ENCODE measurements around the gene PCMTD2.

Gene PCMTD2

DNA sequence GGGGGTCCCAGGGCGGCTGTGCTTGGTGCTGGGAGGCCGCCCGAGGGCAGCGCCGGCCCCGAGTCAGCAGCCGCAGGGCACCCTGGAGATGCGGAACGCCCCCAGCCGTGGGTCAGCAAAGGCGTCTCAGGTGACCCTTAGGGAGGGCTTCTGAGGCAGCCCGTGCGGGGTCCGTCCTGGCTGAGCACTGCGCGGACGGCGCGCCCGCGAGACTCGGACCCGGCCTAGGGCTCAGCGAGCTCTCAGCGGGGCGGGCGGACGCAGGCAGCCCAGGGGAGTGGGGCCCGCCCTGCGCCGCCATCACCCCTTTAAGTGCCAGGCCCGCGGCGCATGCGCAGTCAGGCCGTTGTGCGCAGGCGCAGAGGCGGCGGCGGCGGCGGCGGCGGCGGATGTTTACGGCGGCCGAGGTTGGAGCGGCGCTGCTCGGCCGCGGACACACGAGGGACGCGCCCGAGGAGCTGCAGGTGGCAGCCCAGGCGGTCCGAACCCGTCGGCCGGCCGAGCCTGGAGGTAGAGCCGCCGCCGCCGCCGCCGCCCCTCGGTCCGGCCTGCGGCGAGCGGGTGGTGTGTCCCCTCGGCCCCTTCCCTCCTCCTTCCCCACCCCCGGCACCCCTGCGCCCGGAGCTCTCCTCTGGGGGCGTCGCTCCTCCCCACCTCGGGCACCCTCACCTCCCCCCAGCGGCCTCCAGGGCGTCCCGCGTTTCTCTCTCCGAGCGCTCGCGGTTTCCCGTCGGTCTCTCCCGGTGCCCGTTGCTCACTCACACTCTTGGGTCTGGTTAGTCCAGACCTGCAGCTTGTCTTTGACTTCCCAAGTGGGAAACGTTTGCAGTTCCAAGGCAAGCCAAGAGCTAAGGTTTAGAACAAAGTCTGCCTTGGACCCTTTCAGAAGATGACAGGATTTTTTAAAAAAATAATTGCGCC, at the start of gene PCMTD2:
PCMTD2 (plus strand) TSS at position 388 of the 921 bp plus-strand sequence. CDS start 4,218 bp downstream, outside the sequence.
- peak; percentile 88 for DNase-seq

DNA sequence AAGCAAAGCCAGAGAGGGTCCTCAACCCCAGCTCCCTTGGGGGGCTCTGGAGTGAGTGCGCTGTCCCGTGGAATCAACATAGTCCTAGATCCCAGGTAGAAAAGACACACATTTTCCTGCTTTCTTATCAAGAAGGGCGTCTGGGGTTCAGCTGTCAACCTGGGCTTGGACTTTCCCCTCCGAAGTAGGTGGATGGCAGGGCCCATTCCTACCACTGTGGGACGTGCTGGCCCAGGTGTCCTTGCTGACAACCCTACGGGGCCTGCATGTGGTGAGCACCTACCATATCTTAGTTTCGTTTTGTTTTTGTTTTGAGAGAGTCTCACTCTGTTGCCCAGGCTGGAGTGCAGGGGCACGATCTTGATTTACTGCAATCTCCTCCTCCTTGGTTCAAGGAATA, 48.9 kb upstream of the PCMTD2 start:
- no peak for DNase-seq

DNA sequence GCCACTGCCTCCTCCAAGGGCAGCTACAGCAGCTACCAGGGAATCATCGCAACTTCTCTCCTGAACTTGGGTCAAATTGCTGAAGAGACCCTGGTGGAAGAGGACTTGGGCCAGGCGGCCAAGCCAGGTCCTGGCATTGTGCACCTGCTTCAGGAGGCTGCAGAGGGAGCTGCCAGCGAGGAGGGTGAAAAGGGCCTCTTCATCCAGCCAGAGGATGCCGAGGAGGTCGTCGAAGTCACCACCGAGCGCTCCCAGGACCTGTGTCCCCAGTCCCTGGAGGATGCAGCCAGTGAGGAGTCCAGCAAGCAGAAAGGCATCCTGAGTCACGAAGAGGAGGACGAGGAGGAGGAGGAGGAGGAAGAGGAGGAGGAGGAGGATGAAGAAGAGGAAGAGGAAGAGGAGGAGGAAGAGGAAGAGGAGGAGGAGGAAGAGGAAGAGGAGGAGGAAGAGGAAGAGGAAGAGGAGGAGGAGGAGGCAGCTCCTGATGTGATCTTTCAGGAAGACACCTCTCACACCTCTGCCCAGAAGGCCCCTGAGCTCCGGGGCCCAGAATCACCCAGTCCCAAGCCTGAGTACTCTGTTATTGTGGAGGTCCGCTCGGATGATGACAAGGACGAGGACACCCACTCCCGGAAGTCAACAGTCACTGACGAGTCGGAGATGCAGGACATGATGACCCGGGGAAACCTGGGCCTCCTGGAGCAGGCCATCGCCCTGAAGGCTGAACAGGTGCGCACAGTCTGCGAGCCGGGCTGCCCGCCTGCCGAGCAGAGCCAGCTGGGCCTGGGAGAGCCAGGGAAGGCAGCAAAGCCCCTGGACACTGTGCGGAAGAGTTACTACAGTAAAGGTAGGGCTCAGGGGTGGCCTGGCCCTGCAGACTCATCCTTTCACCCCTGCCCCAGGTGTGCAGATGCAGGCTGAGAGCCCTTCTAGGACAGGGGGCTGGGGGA, 47.6 kb upstream of the PCMTD2 start:
- no peak for DNase-seq

DNA sequence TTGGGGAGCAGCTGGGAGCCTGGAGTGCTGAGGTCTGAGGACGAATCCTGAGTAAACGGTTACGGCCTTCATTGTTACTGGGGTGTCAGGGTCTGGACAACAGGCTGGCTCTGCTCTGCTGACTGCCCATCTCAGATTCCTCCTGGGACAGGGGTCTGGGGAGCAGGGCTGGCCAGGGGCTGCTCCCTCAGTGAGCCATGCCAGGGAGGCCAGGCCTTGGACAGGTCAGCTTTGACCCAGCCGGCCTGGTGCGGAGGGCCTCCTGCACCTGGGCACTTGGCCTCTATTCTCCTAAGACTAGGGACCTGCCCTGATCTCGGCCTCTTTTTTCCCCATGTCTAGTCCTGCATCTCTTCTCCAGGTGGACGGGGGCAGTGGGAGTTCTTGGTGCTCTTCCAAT, 46.4 kb upstream of the PCMTD2 start:
- no peak for DNase-seq

DNA sequence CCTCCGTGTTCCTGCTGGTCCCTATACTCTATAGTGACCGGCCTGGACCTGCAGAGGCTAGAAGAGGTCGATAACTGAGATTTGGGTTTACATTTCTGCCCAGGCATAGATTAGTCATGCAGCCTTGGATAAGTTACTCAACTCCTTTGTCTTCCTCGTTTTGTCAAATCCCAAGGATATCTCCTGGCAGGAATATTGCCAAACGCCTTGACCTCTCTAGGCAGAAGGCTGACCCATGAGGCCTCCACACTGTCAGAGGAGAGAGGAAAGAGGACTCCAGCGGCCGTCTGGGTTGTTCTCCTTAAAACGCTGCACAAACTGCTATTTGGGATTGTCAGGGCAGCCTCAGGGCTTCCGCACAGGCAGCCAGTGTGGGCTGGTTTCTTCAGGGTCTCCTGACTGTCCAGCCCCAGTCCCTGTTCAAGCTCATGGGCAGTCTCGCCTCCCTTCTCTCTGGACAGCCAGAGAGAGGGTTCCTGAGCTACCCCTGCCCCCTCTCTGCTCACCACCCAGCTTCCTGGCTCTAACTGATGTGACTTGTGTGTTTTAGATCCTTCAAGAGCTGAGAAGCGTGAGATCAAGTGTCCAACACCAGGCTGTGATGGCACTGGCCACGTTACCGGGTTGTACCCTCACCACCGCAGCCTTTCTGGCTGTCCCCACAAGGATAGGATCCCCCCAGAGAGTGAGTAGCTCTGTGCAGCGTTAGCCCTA, 44.7 kb upstream of the PCMTD2 start:
- DNase-seq: no peak

DNA sequence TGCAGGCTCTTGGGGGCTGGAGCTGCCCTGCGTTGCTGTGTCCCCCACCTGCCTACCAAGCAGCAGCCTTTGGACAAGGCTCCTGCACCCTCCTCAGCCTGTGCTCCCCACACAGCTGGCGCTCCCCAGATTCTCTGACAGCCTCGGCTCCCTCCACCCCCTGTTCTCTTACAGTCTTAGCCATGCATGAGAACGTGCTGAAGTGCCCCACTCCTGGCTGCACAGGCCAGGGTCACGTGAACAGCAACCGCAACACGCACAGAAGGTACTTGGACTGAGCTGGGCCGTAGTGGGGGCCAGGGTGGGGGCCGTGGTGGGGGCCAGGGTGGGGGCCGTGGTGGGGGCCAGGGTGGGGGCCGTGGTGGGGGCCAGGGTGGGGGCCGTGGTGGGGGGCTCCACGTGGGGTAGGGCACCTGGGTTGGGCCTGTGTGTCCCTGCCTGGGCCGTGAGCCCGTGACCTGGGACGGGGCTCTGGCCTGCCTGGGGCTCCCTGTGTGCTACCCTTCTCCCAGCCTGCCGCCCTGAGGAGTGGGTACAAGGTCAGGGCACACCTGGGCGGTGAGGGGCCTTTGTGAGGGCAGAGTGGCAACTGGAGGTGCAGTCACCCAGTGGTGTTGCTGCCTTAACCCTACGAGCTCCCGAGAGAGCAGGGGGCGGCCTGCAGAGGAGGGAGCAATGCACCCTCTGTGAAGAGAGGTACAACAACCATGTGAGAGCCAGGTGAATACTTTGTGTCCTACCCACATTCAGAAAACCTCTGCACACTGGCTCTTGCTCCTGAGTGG, 43.5 kb upstream of the PCMTD2 start:
- DNase-seq: no peak

DNA sequence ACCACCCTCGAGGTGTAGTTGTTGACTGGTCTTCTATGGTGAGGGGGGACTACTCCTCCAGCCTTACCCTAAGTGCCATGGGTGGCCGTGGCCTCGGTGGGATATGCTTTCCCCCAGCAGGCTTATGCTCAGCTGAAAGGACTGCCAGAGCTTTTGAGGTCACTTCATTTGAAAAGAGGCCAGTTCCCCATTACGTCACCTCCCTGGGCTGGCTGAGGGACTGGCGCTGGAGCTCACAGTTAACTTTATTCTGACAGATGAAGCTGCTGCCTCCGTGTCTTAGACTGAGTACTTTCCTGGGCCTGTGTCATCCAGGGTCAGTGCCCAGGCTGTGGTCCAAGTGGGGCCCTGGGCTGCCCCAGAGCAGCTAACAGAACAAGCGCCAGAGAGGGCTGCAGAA, 42.8 kb upstream of the PCMTD2 start:
- no peak for DNase-seq

DNA sequence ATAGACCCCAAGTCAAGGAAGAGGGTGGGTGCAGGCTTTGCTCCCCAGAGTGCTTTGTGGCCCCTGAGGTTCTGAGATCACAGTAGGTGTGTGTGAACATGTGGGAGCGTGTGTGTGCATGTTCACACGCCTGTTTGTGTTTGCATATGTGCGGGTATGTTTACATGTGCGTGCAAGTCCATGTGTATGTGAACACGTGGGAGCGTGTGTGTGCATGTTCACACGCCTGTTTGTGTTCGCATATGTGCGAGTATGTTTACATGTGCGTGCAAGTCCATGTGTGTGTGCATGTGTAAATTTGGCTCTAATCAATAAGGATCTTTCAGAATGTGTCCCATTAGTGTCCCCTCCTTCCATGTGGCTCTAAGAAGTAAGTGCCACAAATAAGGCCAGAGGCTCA, 41.4 kb upstream of the PCMTD2 start:
- no peak for DNase-seq

DNA sequence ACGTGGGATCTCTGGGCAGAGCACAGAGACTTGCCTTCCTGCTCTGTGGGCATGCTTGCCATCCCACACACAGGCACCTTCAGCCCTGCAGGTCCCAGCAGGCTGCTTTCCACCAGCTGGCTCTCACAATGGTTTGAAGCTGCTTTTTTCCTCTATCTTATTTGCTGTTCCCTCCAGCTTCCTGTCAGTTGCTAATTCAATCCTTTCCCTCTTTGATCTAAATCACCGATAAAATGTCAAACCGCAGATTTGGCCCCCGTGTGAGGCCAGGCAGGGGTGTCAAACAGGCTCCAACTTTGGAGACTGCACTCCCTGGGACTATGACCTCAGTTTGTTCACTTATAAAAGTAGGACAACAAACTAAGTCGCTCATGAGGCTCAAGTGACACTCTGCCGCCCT, 40.6 kb upstream of the PCMTD2 start:
- DNase-seq: no peak

DNA sequence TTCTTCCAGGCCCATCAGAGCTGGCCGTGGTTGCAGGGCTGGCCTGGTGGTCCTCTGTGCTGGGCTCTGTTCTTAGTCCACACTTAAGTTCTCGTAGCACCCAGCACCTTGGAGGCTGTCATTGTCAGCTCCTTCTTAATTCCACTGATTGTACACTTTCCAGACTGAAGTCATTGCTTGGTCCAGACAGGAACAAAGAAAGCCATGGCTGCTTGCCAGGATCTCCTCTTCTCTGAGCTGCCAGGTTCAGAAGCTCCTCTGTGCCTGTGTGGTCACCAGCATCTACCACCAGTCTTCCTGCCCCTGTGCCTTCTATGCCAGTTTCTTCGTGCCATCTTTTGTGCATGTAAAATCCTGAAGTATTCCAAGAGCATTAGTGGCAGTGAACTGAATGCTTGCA, 39.5 kb upstream of the PCMTD2 start:
- DNase-seq: no peak

DNA sequence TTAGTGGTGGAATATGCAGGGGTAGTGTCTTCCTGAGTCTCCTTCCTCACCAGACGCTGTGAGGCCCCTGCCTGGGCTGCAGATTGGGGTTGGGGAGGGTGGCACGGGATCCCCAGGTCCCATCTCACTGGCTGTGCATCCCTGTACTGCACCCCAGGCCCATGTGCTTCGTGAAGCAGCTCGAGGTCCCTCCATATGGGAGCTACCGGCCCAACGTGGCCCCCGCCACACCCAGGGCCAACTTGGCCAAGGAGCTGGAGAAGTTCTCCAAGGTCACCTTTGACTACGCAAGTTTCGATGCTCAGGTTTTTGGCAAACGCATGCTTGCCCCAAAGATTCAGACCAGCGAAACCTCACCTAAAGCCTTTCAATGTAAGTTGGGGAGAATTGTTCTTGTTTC, 38.6 kb upstream of the PCMTD2 start:
- DNase-seq: no peak

DNA sequence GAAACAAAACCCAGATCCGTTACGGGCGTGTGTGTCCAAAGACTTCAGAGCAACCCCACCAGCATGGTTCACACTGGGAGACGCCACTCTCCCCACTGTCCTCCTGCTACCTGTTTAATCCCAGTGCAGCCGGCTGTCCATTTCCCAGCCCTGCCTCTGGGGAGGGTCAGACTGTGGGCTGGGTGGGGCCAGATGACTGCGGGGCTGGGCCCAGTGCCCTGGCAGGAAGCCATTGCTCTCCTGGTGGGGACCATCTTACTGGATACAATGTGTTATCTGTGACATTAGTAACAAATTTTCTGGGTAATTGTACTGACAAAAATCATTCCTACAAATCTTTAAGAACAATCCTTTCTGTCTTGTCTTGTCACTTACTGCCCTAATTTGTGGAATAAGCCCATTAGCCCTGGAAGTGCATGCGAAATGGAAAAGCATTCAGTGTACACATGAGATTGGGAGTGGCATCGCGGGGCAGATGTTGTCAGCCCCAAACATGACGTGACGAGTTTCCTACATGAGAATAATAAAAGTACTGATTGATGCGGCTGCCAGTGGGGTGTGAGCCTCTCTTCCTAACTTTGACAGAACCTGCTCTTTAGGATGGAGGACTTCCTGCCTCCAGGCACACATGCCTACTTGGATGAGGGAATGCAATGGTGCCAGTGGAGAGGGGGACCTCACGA, 37.9 kb upstream of the PCMTD2 start:
- no peak for DNase-seq

DNA sequence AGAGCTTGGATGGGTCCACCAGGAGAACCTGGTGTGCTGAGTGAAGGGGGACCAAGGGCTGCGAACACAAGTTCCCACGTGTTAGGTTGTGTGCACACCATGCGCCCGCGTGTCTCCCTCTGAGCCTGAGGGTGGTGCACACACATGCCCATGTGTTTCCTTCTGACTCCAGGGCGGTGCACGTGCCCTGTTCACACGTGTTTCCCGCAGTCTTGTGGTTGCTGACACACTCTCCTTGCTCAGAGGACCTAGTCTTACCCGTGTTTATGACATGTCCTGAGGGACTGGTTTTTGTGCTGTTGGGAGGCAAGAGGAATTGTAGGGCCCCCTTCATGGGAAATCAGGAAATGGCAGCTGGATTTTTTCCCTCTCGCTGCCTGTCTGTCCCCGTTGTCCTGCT, 36.3 kb upstream of the PCMTD2 start:
- peak; percentile 11 for DNase-seq

DNA sequence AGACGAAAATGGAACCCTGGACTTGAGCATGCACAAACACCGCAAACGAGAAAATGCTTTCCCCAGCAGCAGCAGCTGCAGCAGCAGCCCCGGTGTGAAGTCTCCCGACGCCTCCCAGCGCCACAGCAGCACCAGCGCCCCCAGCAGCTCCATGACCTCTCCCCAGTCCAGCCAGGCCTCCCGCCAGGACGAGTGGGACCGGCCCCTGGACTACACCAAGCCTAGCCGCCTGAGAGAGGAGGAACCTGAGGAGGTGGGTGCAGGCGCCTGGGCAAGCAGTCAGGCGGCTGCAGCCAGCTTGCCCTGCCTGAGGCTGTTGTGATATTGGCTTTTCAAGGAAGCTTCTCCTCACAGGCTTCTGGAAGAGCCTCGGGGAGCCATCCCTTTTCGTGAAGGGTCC, 35.8 kb upstream of the PCMTD2 start:
- DNase-seq: no peak

DNA sequence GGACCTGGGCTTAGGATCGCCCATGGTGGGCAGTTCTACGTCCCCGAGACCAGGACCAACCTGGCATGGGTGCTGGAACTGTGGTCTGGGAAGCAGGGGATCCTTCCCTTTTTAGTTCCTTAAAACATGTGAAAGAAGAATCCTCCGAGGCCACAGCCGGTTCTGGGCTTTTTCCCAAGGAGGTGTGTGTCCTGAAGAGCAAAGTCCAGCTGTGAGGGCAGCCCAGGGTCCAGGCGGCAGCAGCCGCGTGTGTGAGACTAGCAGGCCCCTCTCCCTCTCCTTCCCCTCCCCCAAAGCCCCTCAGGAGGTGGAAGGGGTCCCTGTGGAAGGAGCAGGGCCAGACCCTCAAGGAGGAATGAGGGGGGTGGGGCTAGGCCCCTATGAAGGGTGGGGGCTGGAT, 35.1 kb upstream of the PCMTD2 start:
- no peak for DNase-seq

DNA sequence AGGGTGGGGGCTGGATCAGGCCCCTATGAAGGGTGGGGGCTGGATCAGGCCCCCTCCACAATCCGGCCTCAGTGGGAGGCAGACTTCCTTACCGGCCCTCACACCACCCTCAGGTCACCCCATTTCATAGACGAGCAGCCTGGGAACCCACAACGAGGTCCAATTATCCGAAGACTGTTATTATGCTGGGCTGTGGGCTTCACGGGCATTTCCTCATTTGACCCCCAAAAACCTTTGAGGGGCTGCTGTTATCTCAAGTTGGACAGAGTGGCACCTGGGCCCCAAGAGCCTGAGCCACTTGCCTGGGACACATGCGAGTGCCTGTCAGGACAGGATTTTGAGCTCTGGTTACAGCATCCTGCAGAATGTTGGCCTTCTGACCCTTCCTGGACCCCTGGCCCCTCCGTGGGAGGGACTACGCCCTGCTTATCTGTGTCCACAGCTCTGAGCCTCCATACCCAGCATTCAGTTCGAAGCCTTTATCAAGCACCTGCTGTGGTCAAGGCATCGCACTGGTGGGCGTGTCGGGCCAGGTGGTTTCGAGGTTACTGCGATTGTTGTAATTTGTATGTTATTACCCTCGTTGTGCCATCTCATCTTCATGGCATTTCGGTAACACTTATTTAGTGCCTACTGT, 34.5 kb upstream of the PCMTD2 start:
- DNase-seq: no peak

DNA sequence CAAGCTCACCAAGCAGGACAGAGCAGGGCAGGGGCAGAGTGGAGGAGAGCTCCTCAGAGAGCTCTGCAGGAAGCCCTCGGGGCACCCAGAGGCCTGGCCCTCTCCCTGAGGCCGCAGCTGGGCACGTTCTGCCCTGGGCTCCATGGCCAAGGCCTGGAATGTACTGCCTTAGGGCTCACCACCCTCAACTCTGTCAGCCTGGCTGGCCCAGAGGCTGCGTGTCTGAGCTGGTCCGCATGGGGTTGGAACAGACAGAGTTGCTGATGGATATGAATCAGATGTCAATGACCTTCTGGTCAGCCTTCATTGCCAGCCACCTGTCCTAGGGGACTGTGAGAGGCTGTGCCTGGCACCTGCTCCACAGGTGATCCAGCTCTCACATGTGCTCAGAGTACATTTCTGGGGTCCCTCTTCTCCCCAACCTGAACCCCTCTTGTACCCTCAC, 33.2 kb upstream of the PCMTD2 start:
- no peak for DNase-seq

DNA sequence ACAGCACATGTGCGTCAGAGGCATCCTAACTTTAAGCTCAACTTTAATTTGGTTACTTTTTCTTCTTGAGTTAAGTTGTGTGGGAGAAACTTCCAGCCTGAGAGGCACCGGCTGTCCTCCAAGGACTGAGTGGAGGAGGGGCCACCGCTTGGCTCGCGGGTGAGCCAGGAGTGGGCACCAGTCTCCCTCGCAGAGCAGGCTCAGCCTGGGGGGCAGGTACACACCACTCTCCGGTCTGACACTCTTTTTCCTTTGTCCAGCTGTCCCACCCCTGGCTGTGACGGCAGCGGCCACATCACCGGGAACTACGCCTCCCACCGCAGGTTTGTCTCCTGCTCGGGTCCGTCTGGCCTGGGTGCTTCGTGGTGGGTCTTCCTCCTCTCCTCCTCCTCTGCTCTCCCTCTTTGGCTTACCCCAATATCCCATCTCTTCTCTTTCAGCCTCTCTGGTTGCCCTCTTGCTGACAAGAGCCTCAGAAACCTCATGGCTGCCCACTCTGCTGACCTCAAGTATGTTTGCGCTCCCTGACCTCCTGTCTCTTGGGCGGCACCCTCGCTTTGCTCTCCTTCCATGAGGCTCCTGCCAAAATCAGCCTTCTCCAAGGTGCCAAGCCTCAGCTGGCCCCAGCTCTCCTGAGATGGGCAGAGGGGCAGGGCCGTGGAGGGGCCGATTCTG, 32.6 kb upstream of the PCMTD2 start:
- DNase-seq: no peak

DNA sequence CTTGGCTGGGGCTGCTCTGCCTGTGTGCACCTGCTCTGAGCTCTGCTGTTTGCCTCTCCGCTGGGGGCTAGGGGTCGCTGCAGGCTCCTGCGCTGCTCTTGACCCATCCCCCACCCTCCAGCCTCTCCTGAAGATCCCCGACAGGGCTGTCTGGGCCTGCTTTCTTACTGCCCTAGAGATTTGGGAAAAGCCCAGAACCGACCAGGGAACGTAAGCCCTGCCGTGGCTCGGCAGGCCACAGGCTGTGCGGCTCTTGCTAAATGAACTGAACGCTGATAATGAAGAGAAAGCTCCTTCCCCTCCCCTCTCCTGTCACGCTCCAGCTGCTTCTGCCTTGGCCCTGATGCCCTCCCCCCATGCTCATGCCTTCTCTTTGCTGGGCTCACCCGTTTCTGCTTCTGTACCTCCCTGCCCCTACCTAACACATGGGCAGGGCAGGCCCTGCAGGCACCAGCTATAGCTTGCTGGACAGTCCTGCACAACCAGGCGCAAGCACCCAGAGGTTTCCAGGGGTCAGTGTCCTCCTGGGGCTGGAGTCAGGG, 32.0 kb upstream of the PCMTD2 start:
- no peak for DNase-seq

Measured in CD4-positive, alpha-beta T cell treated with Interleukin-1 beta for 1 hour (primary cell).